HepG2 (cell line): ENCODE data around the gene CPNE5. TPM values are rescaled to one million over a fixed set of nuclear protein-coding genes. Genes with fewer than 3 reads are reported as not detected.
A peak's percentile ranks its signal among the peaks of the same experiment; 100 is the strongest.

Source experiments
- ATAC-seq: fragments of 200-7000 bp; cut with Tn5 transposase; 3 replicates; pipeline ENCODE4 v1.9.1; 2020; ENCODE audit warnings: mild to moderate bottlenecking, moderate library complexity
- BruUV-seq: library from RNA; stranded (reverse); fragments of 400-500 nt; replicated peaks from 2 replicates; lab custom pipeline; 2021; lab: Mats Ljungman, UMichigan
- CTCF ChIA-PET: fragments of 300-600 bp; formaldehyde crosslinking; extraction: SDS; loops from one replicate; lab custom pipeline; 2021; ENCODE audit warnings: low total read pairs, inconsistent platforms, low intra/inter-chr PET ratio; lab: Yijun Ruan, JAX
- POLR2A ChIA-PET: fragments of 350-600 bp; sonication (Branson Sonifier 250); formaldehyde crosslinking; loops from one replicate; lab custom pipeline; 2020; ENCODE audit warnings: antibody characterized with exemption, inconsistent platforms; lab: Yijun Ruan, JAX
- DNase-seq: peaks from one replicate; pipeline ENCODE4 v3.0.0-alpha.2; 2015; ENCODE audit warnings: low spot score
- FAIRE-seq: peaks from 3 replicates; lab custom pipeline; 2011; peaks lifted over from hg19 to GRCh38; lab: Jason Lieb, UNC
- H2AFZ ChIP-seq: one replicate; pipeline ENCODE4 v1.6.1; 2011; ENCODE audit warnings: low read length, inconsistent platforms
- H3K27ac ChIP-seq: fragments of 300-600 bp; 3 replicates; pipeline ENCODE4 v1.8.0; 2011; ENCODE audit warnings: mixed run types, mild to moderate bottlenecking, mixed read lengths, low read length, inconsistent platforms; ENCODE audit not compliant: insufficient read depth; ENCODE audit errors: extremely low read length
- H3K27me3 ChIP-seq, 2 experiments: fragments of 200-600 bp in 1 of 2; 2 replicates in 1 of 2; 3 replicates in 1 of 2; pipeline versions ENCODE4 v1.6.0 to v1.8.0; 2011; ENCODE audit warnings: low read length in 2 of 2, mild to moderate bottlenecking in 2 of 2, moderate library complexity in 2 of 2, inconsistent platforms in 1 of 2; ENCODE audit not compliant: insufficient read depth in 2 of 2, control insufficient read depth in 1 of 2
- H3K36me3 ChIP-seq, 2 experiments: fragments of 200-600 bp in 1 of 2; replicated peaks in 1 of 2; 2 replicates in 1 of 2; 3 replicates in 1 of 2; pipeline versions ENCODE4 v1.5.1 to v1.8.0; 2011; ENCODE audit warnings: low read length in 2 of 2, inconsistent platforms in 1 of 2; ENCODE audit not compliant: insufficient read depth in 2 of 2, control insufficient read depth in 1 of 2
- H3K4me1 ChIP-seq: 2 replicates; pipeline ENCODE4 v1.5.1; 2012; ENCODE audit warnings: low read length, inconsistent platforms; ENCODE audit not compliant: insufficient read depth
- H3K4me2 ChIP-seq: 2 replicates; pipeline ENCODE4 v1.6.0; 2011; ENCODE audit warnings: low read depth, low read length, inconsistent platforms
- H3K4me3 ChIP-seq, 3 experiments: fragments of 200-600 bp in 1 of 3; sonication (generic), shearing (Covaris generic) in 1 of 3; replicated peaks in 1 of 3; 2 replicates each; pipeline ENCODE4 v1.5.1; 2011 to 2016; ENCODE audit warnings: low read length in 3 of 3, inconsistent platforms in 2 of 3, low read depth in 2 of 3, mild to moderate bottlenecking in 2 of 3, control low read depth in 1 of 3, mixed read lengths in 1 of 3; ENCODE audit not compliant: insufficient read depth in 1 of 3
- H3K79me2 ChIP-seq: one replicate; pipeline ENCODE4 v1.6.1; 2011; ENCODE audit warnings: low read length, inconsistent platforms; ENCODE audit not compliant: insufficient read depth
- H3K9ac ChIP-seq: 2 replicates; pipeline ENCODE4 v1.6.0; 2011; ENCODE audit warnings: mild to moderate bottlenecking, low read depth, low read length, inconsistent platforms; ENCODE audit not compliant: insufficient read depth
- H3K9me3 ChIP-seq: 2 replicates; pipeline ENCODE4 v1.5.1; 2012; ENCODE audit warnings: mild to moderate bottlenecking, low read length
- H4K20me1 ChIP-seq: 2 replicates; pipeline ENCODE4 v1.6.0; 2011; ENCODE audit warnings: inconsistent platforms, mild to moderate bottlenecking, low read length, moderate library complexity; ENCODE audit not compliant: insufficient read depth
- KDM4B ChIP-seq: sonication (generic); formaldehyde crosslinking; IDR thresholded peaks from 2 replicates; pipeline ENCODE4 v1.4.0; 2020; ENCODE audit warnings: missing genetic modification reagents
- NFKBIZ ChIP-seq: IDR thresholded peaks from 2 replicates; pipeline ENCODE4 v1.6.1; 2018; ENCODE audit warnings: missing genetic modification reagents, missing compliant biosample characterization
- ZNF121 ChIP-seq: sonication (generic); formaldehyde crosslinking; IDR thresholded peaks from 2 replicates; pipeline ENCODE4 v1.5.0; 2020; ENCODE audit warnings: mild to moderate bottlenecking, missing genetic modification reagents
- WGBS: methylation state at CpG from one replicate; pipeline ENCODE4 v1.1.6; 2017; ENCODE audit warnings: low lambda C conversion rate; 5-methylcytosine and 5-hydroxymethylcytosine counted together
- in situ Hi-C: cut with HindIII; loops from 2 replicates; pipeline ENCODE4 v1.10.0; 2017; ENCODE audit warnings: low pct_unique_long_range_greater_than_20kb; ENCODE audit not compliant: extremely low pct_ligation_motif_present
- intact Hi-C: fragments of 100-400 bp; cut with micrococcal nuclease; formaldehyde crosslinking; loops from one replicate; pipeline ENCODE4 v1.10.0; 2022; ENCODE audit not compliant: unreplicated experiment
- polyA plus RNA-seq, 8 experiments: library from polyadenylated mRNA; depleted of rRNA in 3 of 8; stranded (reverse) in 7 of 8; unstranded in 1 of 8; fragments of >200 nt; fragmentation: Illumina TruSeq in 4 of 8; extraction: Trizol in 4 of 8; gene quantifications; 2 replicates each; pipeline versions ENCODE4 v1.2.1 to v1.2.3, GENCODE V29; 2011 to 2016; ENCODE audit warnings: low read depth in 4 of 8, missing spikeins in 1 of 8, mixed read lengths in 1 of 8; ENCODE audit not compliant: insufficient read depth in 1 of 8
- total RNA-seq, 5 experiments: library from RNA; depleted of rRNA; stranded (reverse); fragments of >200 nt; fragmentation: Illumina TruSeq; extraction: Trizol; gene quantifications; 2 replicates each; pipeline ENCODE4 v1.2.3, GENCODE V29; 2016; ENCODE audit warnings: low read depth in 1 of 5
- TF ChIP-seq, protein P1 (sequence below): sonication (generic); formaldehyde crosslinking; IDR thresholded peaks from 2 replicates; pipeline ENCODE4 v1.4.0; 2020; ENCODE audit warnings: mild to moderate bottlenecking, missing genetic modification reagents
- TF ChIP-seq, protein P2 (sequence below): sonication (generic); formaldehyde crosslinking; IDR thresholded peaks from 2 replicates; pipeline ENCODE4 v1.4.0; 2020; ENCODE audit warnings: mild to moderate bottlenecking, missing genetic modification reagents, borderline replicate concordance

CPNE5 gene
- total and polyA plus RNA-seq, 2 of the 13 experiments (the other 11 are each of a cell fraction or from before 2014, with no cell fraction given): 0.16 TPM; not detected in 1

DNA sequence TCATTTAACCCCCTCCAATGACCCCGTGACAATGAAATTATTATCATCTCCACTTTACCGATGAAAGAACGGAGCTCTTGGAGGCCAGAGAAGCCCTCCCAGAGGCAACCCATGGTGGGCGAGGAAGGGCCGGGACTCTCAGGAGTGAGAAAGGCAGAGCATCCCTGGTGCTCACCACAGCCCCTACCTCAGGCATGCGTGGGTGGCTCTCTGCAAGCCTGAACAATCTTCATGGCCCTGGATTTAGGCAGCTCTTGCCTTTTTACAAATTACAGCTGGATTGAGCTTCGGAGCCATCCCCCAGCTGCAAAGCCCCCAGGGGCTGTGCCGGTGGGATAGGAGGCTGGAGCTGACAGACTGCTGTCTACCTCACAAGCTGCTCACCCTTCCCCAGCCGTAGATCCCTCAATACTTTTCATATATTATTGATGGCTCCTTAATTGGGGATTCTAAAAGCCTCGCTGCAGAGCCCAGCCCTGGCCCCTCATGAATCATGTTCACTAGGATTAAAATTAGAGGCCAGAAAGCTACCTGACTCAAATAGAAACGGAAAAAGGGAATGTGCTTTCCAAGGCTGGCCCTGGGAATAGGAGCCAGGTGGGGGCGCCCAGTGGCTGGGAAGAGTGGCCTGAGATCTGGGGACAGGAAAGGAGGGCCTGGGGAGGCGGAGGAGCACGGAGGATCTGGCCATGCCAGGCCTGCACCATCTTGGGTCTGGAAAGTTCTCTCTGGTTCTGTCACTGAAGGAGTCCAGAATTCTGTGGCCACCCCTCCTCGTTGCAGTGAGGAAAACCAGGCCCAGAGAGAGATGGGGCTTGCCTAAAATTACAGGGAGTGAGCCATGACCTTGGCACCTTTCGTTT lies 29.1 kb downstream of the CPNE5 start (continued):
- TF ChIP-seq KDM4B (CRISPR knock-in tag): no peak
- no peak for TF ChIP-seq NFKBIZ (CRISPR knock-in tag)
- TF ChIP-seq, protein P1, sequence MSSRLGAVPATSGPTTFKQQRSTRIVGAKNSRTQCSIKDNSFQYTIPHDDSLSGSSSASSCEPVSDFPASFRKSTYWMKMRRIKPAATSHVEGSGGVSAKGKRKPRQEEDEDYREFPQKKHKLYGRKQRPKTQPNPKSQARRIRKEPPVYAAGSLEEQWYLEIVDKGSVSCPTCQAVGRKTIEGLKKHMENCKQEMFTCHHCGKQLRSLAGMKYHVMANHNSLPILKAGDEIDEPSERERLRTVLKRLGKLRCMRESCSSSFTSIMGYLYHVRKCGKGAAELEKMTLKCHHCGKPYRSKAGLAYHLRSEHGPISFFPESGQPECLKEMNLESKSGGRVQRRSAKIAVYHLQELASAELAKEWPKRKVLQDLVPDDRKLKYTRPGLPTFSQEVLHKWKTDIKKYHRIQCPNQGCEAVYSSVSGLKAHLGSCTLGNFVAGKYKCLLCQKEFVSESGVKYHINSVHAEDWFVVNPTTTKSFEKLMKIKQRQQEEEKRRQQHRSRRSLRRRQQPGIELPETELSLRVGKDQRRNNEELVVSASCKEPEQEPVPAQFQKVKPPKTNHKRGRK: no peak

DNA sequence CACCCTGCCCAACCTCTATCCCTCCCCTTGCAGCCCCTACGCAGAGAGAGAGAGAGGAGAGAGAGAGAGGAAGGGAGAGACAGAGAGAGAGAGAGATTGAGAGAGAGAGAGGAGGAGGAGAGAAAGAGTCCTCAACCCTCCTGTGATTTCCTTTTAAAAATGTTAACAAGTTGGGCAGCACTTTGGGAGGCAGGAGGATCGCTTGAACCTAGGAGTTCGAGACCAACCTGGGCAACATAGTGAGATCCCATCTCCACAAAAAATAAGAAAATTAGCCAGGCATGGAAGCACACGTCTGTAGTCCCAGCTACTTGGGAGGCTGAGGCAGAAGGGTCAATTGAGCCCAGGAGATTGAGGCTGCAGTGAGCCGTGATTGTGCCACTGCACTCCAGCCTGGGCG lies 30.1 kb downstream of the CPNE5 start:
- intact Hi-C loops (no loop called here), in situ Hi-C loops (no loop called here)
- ChIA-PET CTCF (interaction anchor here (3.6 kb wide), 1 partner anchor 42 kb away, joined by 40 read pairs; no protein-coding TSS in a partner anchor), POLR2A (interaction anchor here (1.0 kb wide), 1 partner anchor 65 kb away, joined by 4 read pairs; the partner anchor contains the start of gene PPIL1)
- no peak overlapping the region for H3K4me2 ChIP-seq
- H3K9ac ChIP-seq: no peak overlapping the region
- peaks cover 48% of the 10 kb centered on the region for H3K4me1 ChIP-seq
- no TSS peak for BruUV-seq
- H3K9me3 ChIP-seq: no peaks in the 10 kb centered on the region
- H3K36me3 ChIP-seq: no peaks in the 10 kb centered on the region
- DNase-seq (no peak), FAIRE-seq (no peak), ATAC-seq (no peak)
- H3K27me3 ChIP-seq: peaks cover 4 to 44% of the 10 kb centered on the region in 2 experiments; a peak in 4 of 5 replicates
- no peak overlapping the region for H3K4me3 ChIP-seq
- TF ChIP-seq, protein P2, sequence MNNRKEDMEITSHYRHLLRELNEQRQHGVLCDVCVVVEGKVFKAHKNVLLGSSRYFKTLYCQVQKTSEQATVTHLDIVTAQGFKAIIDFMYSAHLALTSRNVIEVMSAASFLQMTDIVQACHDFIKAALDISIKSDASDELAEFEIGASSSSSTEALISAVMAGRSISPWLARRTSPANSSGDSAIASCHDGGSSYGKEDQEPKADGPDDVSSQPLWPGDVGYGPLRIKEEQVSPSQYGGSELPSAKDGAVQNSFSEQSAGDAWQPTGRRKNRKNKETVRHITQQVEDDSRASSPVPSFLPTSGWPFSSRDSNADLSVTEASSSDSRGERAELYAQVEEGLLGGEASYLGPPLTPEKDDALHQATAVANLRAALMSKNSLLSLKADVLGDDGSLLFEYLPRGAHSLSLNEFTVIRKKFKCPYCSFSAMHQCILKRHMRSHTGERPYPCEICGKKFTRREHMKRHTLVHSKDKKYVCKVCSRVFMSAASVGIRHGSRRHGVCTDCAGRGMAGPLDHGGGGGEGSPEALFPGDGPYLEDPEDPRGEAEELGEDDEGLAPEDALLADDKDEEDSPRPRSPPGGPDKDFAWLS (CRISPR knock-in tag): no peak
- peak; percentile 56 for TF ChIP-seq ZNF121 (CRISPR knock-in tag)
- H3K79me2 ChIP-seq: no peaks in the 10 kb centered on the region
- 46% methylated on average over 6 of the region's 6 CpGs for WGBS
- H4K20me1 ChIP-seq: no peaks in the 10 kb centered on the region
- no peak overlapping the region for H2AFZ ChIP-seq
- H3K27ac ChIP-seq: no peak overlapping the region
